Astrocyte (in vitro differentiated cells and primary cell): Measurements from ENCODE around the gene CDT1.

Experiments used
- EZH2 ChIP-seq: IDR thresholded peaks from 2 replicates; pipeline ENCODE4 v1.6.1; 2012; ENCODE audit warnings: mild to moderate bottlenecking, low read length, inconsistent platforms; ENCODE audit not compliant: insufficient read depth
- TF ChIP-seq, protein P1 (sequence below): IDR thresholded peaks from 2 replicates; pipeline ENCODE4 v1.5.1; 2011; ENCODE audit warnings: low read depth, mild to moderate bottlenecking, inconsistent platforms, low read length, moderate library complexity; ENCODE audit not compliant: insufficient read depth

- TF ChIP-seq, protein P1, sequence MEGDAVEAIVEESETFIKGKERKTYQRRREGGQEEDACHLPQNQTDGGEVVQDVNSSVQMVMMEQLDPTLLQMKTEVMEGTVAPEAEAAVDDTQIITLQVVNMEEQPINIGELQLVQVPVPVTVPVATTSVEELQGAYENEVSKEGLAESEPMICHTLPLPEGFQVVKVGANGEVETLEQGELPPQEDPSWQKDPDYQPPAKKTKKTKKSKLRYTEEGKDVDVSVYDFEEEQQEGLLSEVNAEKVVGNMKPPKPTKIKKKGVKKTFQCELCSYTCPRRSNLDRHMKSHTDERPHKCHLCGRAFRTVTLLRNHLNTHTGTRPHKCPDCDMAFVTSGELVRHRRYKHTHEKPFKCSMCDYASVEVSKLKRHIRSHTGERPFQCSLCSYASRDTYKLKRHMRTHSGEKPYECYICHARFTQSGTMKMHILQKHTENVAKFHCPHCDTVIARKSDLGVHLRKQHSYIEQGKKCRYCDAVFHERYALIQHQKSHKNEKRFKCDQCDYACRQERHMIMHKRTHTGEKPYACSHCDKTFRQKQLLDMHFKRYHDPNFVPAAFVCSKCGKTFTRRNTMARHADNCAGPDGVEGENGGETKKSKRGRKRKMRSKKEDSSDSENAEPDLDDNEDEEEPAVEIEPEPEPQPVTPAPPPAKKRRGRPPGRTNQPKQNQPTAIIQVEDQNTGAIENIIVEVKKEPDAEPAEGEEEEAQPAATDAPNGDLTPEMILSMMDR: no peak
- TF ChIP-seq EZH2: no peak
Observed at GRCh38 chr16:88819126-88819525, 15.5 kb downstream of the CDT1 start.
